ENCODE measurements around the gene ZNF556.
A peak's percentile ranks its signal among the peaks of the same experiment; 100 is the strongest.
"Not testable (repeated sequence)": the region's sequence is repeated elsewhere in the genome, so short reads cannot be mapped to it uniquely, and the experiment has no call there.

Gene ZNF556

GRCh38 chr19:2845107-2845506 is 22.0 kb upstream of the ZNF556 start:
- no peak for TF ChIP-seq ZNF274 (IDR thresholded peaks at IDR 0.05; ENCODE audit: low read depth, low read length)
- no peak overlapping the region for H3K4me3 ChIP-seq (ENCODE audit: low read length)

- TF ChIP-seq ZNF274 (IDR thresholded peaks at IDR 0.05; ENCODE audit: low read depth, low read length), result no peak
- no peak overlapping the region for H3K4me3 ChIP-seq (ENCODE audit: low read length)
Measured at GRCh38 chr19:2846180-2846894, 20.8 kb upstream of the ZNF556 start.

- no peak for TF ChIP-seq ZNF274 (IDR thresholded peaks at IDR 0.05; ENCODE audit: low read depth, low read length)
- no peak overlapping the region for H3K4me3 ChIP-seq (ENCODE audit: low read length)
Measured at GRCh38 chr19:2847507-2847906, 19.6 kb upstream of the ZNF556 start.

- no peak overlapping the region for H3K4me3 ChIP-seq (ENCODE audit: low read length)
- TF ChIP-seq ZNF274 (IDR thresholded peaks at IDR 0.05; ENCODE audit: low read depth, low read length), result no peak
Measured at GRCh38 chr19:2848616-2849015, 18.5 kb upstream of the ZNF556 start.

- no peak for TF ChIP-seq ZNF274 (IDR thresholded peaks at IDR 0.05; ENCODE audit: low read depth, low read length)
Measured at GRCh38 chr19:2850256-2850925, 16.7 kb upstream of the ZNF556 start.

GRCh38 chr19:2852598-2852997 is 14.5 kb upstream of the ZNF556 start:
- H3K4me3 ChIP-seq (ENCODE audit: low read length), result no peak overlapping the region
- TF ChIP-seq ZNF274 (IDR thresholded peaks at IDR 0.05; ENCODE audit: low read depth, low read length), result 0 out of 2 replicates have a peak, but pooled peaks have one; percentile 14

More at GRCh38 chr19:2850256-2850925, 16.7 kb upstream of the ZNF556 start:
- H3K4me3 ChIP-seq (ENCODE audit: low read length), result no peak overlapping the region

- H3K4me3 ChIP-seq (ENCODE audit: low read length), result no peak overlapping the region
- 0 out of 2 replicates have a peak, but pooled peaks have one; percentile 2 for TF ChIP-seq ZNF274 (IDR thresholded peaks at IDR 0.05; ENCODE audit: low read depth, low read length)
Measured at GRCh38 chr19:2853015-2853606, 14.0 kb upstream of the ZNF556 start.

- H3K4me3 ChIP-seq (ENCODE audit: low read length), result no peak overlapping the region
- TF ChIP-seq ZNF274 (IDR thresholded peaks at IDR 0.05; ENCODE audit: low read depth, low read length), result no peak
Measured at GRCh38 chr19:2854849-2855248, 12.3 kb upstream of the ZNF556 start.

- no peak overlapping the region for H3K4me3 ChIP-seq (ENCODE audit: low read length)
- TF ChIP-seq ZNF274 (IDR thresholded peaks at IDR 0.05; ENCODE audit: low read depth, low read length), result no peak
Measured at GRCh38 chr19:2856457-2857050, 10.6 kb upstream of the ZNF556 start.

GRCh38 chr19:2858864-2859263 is 8.3 kb upstream of the ZNF556 start:
- no peak overlapping the region for H3K4me3 ChIP-seq (ENCODE audit: low read length)
- TF ChIP-seq ZNF274 (IDR thresholded peaks at IDR 0.05; ENCODE audit: low read depth, low read length), result no peak

GRCh38 chr19:2863816-2864215 is 3.3 kb upstream of the ZNF556 start:
- H3K4me3 ChIP-seq (ENCODE audit: low read length), result no peak overlapping the region
- no peak for TF ChIP-seq ZNF274 (IDR thresholded peaks at IDR 0.05; ENCODE audit: low read depth, low read length)

- H3K4me3 ChIP-seq (ENCODE audit: low read length), result no peak overlapping the region
- no peak for TF ChIP-seq ZNF274 (IDR thresholded peaks at IDR 0.05; ENCODE audit: low read depth, low read length)
Measured at GRCh38 chr19:2865334-2866100, 1.6 kb upstream of the ZNF556 start.

GRCh38 chr19:2866495-2867024 is 575 bp upstream of the ZNF556 start:
- no peak for TF ChIP-seq ZNF274 (IDR thresholded peaks at IDR 0.05; ENCODE audit: low read depth, low read length)
- no peak overlapping the region for H3K4me3 ChIP-seq (ENCODE audit: low read length)

- TF ChIP-seq ZNF274 (IDR thresholded peaks at IDR 0.05; ENCODE audit: low read depth, low read length), result no peak
- H3K4me3 ChIP-seq (ENCODE audit: low read length), result no peak overlapping the region
Measured at GRCh38 chr19:2869618-2870017, 2.5 kb downstream of the ZNF556 start.

- H3K4me3 ChIP-seq (ENCODE audit: low read length), result not testable (repeated sequence)
Measured at GRCh38 chr19:2872175-2872574, 5.0 kb downstream of the ZNF556 start.

Measured in GM08714 (cell line).